ENCODE results near the gene RYR1. TPM values are rescaled to one million over a fixed set of nuclear protein-coding genes. Genes with fewer than 3 reads are reported as not detected.

The RYR1 gene
- total RNA-seq, 1 experiment from 2014 or later: 4.1 TPM

DNA sequence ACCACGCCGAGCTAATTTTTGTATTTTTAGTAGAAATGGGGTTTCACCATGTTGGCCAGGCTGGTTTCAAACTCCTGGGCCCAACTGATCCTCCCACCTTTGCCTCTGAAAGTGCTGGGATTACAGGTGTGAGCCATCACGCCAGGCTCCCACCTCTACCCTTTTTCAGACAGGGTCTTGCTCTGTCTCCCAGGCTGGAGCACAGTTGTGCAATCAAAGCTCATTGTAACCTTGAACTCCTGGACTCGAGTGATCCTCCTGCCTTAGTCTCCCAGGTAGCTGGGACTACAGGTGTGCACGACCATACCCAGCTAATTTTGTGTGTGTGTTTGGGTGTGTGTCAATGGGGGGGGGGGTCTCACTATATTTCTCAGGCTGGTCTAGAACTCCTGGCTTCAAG, 9.2 kb upstream of the RYR1 start:
- no peaks in the 10 kb centered on the region for H3K79me2 ChIP-seq (ENCODE audit: insufficient read depth, low read length)
- no TSS peak for BruUV-seq (replicated peaks)
- no peaks in the 10 kb centered on the region for H3K36me3 ChIP-seq (ENCODE audit: control insufficient read depth in 1 of 2, insufficient read depth in 2 of 2, low read length in 2 of 2)
- no peak overlapping the region for H3K4me2 ChIP-seq (ENCODE audit: low read length)
- intact Hi-C loops (cut with micrococcal nuclease): no loop called here
- TF ChIP-seq ZFX (IDR thresholded peaks at IDR 0.05) (no peak), CEBPB (IDR thresholded peaks at IDR 0.05; ENCODE audit: low read depth) (no peak), ZNF274 (IDR thresholded peaks at IDR 0.05; ENCODE audit: low read depth, low read length) (no peak), JUND (IDR thresholded peaks at IDR 0.05) (no peak), YY1 (IDR thresholded peaks at IDR 0.05; ENCODE audit: extremely low read depth, insufficient replicate concordance, low read depth, low read length) (no peak), ELF1 (IDR thresholded peaks at IDR 0.05; ENCODE audit: borderline replicate concordance, low read depth) (no peak), EZH2 (IDR thresholded peaks at IDR 0.05) (no peak), SIN3A (IDR thresholded peaks at IDR 0.05; ENCODE audit: low read depth) (no peak), FOSL1 (IDR thresholded peaks at IDR 0.05; ENCODE audit: low read depth) (no peak), EGR1 (IDR thresholded peaks at IDR 0.05; ENCODE audit: low read depth) (no peak)
- no peak for ATAC-seq
- no peaks in the 10 kb centered on the region for H3K9me2 ChIP-seq (ENCODE audit: insufficient read depth)
- no peaks in the 10 kb centered on the region for H4K20me1 ChIP-seq (ENCODE audit: insufficient read depth)
- H3K4me1 ChIP-seq (ENCODE audit: control insufficient read depth in 1 of 2, insufficient read depth in 2 of 2, low read length in 2 of 2): no peaks in the 10 kb centered on the region
- H3K27me3 ChIP-seq (ENCODE audit: insufficient read depth, low read length): no peaks in the 10 kb centered on the region
- H3K9me3 ChIP-seq (ENCODE audit: control insufficient read depth in 1 of 2, insufficient read depth in 1 of 2, low read depth in 1 of 2, low read length in 2 of 2): no peaks in the 10 kb centered on the region
- no peak overlapping the region for H3K9ac ChIP-seq (ENCODE audit: low read length)
- no peak overlapping the region for H3K4me3 ChIP-seq (replicated peaks in 1 of 2; ENCODE audit: low read depth in 1 of 2, low read length in 2 of 2)
- H2AFZ ChIP-seq (ENCODE audit: low read depth, low read length, poor library complexity, severe bottlenecking): no peak overlapping the region
- DNase-seq (ENCODE audit: low read depth, low spot score): no peak
- ChIA-PET RAD21 (ENCODE audit: low non-redundant PET in 1 of 2, low total read pairs in 2 of 2, uncharacterized antibody in 2 of 2, unreplicated experiment in 2 of 2) (no interaction called here), POLR2A (no interaction called here), CTCF (interaction anchor here (0.6 kb wide), 1 partner anchor 22 kb away, joined by 3 read pairs; no protein-coding TSS in a partner anchor)
- H3K27ac ChIP-seq (ENCODE audit: low read depth, low read length): no peak overlapping the region

DNA sequence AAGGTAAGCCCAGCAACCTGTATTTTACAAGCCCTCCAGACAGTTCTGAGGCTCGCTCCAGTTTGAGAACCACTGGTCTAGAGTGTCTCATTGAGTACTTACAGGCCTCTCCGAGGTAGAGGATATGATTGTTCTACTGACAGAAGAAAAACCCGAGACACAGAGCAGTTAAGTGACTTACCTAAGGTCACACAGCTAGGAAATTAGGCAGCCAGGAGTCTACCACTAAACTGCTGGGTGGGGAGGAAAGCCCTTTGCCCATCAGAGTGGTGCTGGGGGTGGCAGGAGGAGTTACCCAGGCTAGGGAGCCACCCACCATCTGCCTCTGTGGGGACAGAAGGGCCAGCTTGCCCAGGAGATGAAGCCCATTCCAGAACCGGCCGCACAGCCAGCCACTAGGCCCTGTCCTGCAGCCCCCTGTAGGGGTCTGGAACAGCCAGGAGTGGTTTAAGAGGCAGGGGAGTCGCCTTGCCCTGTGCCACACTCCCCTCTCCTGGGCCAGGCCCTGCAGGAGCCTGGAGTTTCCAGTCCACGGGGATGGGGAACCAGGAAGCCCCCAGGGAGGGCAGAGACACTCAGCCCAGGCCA, 8.2 kb upstream of the RYR1 start:
- H3K4me2 ChIP-seq (ENCODE audit: low read length): no peak overlapping the region

More for the DNA sequence above, 8.2 kb upstream of the RYR1 start:
- no peaks in the 10 kb centered on the region for H3K4me1 ChIP-seq (ENCODE audit: control insufficient read depth in 1 of 2, insufficient read depth in 2 of 2, low read length in 2 of 2)
- TF ChIP-seq, protein P1, sequence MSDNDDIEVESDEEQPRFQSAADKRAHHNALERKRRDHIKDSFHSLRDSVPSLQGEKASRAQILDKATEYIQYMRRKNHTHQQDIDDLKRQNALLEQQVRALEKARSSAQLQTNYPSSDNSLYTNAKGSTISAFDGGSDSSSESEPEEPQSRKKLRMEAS (IDR thresholded peaks at IDR 0.05): no peak
- TF ChIP-seq RAD21 (IDR thresholded peaks at IDR 0.05; ENCODE audit: low read depth) (no peak), EZH2phosphoT487 (IDR thresholded peaks at IDR 0.05; ENCODE audit: borderline replicate concordance) (no peak), SP1 (IDR thresholded peaks at IDR 0.05; ENCODE audit: low read depth) (no peak), CEBPB (IDR thresholded peaks at IDR 0.05; ENCODE audit: low read depth) (no peak), SRF (IDR thresholded peaks at IDR 0.05; ENCODE audit: low read depth) (no peak), EZH2 (IDR thresholded peaks at IDR 0.05) (no peak), POLR2A (IDR thresholded peaks at IDR 0.05; ENCODE audit: borderline replicate concordance, extremely low read depth, insufficient read depth, insufficient read length) (no peak), JUND (IDR thresholded peaks at IDR 0.05) (no peak), ELF1 (IDR thresholded peaks at IDR 0.05; ENCODE audit: borderline replicate concordance, low read depth) (no peak), ZFX (IDR thresholded peaks at IDR 0.05) (no peak), CBX3 (IDR thresholded peaks at IDR 0.05; ENCODE audit: low read depth) (no peak), YY1 (IDR thresholded peaks at IDR 0.05; ENCODE audit: extremely low read depth, insufficient replicate concordance, low read depth, low read length) (no peak)
- TF ChIP-seq, protein P2, sequence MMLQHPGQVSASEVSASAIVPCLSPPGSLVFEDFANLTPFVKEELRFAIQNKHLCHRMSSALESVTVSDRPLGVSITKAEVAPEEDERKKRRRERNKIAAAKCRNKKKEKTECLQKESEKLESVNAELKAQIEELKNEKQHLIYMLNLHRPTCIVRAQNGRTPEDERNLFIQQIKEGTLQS (IDR thresholded peaks at IDR 0.05): no peak
- TF ChIP-seq, protein P3, sequence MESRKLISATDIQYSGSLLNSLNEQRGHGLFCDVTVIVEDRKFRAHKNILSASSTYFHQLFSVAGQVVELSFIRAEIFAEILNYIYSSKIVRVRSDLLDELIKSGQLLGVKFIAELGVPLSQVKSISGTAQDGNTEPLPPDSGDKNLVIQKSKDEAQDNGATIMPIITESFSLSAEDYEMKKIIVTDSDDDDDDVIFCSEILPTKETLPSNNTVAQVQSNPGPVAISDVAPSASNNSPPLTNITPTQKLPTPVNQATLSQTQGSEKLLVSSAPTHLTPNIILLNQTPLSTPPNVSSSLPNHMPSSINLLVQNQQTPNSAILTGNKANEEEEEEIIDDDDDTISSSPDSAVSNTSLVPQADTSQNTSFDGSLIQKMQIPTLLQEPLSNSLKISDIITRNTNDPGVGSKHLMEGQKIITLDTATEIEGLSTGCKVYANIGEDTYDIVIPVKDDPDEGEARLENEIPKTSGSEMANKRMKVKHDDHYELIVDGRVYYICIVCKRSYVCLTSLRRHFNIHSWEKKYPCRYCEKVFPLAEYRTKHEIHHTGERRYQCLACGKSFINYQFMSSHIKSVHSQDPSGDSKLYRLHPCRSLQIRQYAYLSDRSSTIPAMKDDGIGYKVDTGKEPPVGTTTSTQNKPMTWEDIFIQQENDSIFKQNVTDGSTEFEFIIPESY (IDR thresholded peaks at IDR 0.05; ENCODE audit: extremely low read depth, insufficient replicate concordance, low read length): no peak
- POLR2A ChIA-PET: no interaction called here
- H4K20me1 ChIP-seq (ENCODE audit: insufficient read depth): no peaks in the 10 kb centered on the region
- no peak overlapping the region for H2AFZ ChIP-seq (ENCODE audit: low read depth, low read length, poor library complexity, severe bottlenecking)
- intact Hi-C loops (cut with micrococcal nuclease): no loop called here
- no peak overlapping the region for H3K4me3 ChIP-seq (replicated peaks in 1 of 2; ENCODE audit: low read depth in 1 of 2, low read length in 2 of 2)
- no peaks in the 10 kb centered on the region for H3K79me2 ChIP-seq (ENCODE audit: insufficient read depth, low read length)
- ATAC-seq: no peak
- no peak overlapping the region for H3K27ac ChIP-seq (ENCODE audit: low read depth, low read length)
- CTCF ChIA-PET: no interaction called here
- H3K9me3 ChIP-seq (ENCODE audit: control insufficient read depth in 1 of 2, insufficient read depth in 1 of 2, low read depth in 1 of 2, low read length in 2 of 2): no peaks in the 10 kb centered on the region
- no peaks in the 10 kb centered on the region for H3K27me3 ChIP-seq (ENCODE audit: insufficient read depth, low read length)
- H3K9me2 ChIP-seq (ENCODE audit: insufficient read depth): no peaks in the 10 kb centered on the region
- RAD21 ChIA-PET (ENCODE audit: low non-redundant PET in 1 of 2, low total read pairs in 2 of 2, uncharacterized antibody in 2 of 2, unreplicated experiment in 2 of 2): no interaction called here
- H3K36me3 ChIP-seq (ENCODE audit: control insufficient read depth in 1 of 2, insufficient read depth in 2 of 2, low read length in 2 of 2): no peaks in the 10 kb centered on the region
- DNase-seq (ENCODE audit: low read depth, low spot score): no peak
- no TSS peak for BruUV-seq (replicated peaks)
- H3K9ac ChIP-seq (ENCODE audit: low read length): no peak overlapping the region

Measured in HCT116 (cell line).